ENCODE results near the gene AKAP13. TPM values are rescaled to one million over a fixed set of nuclear protein-coding genes. Genes with fewer than 3 reads are reported as not detected.

AKAP13 gene
- total and polyA plus RNA-seq, 2 of the 8 experiments (the other 6 are each of a cell fraction or from before 2014, with no cell fraction given): 14.0 to 46.2 TPM

DNA sequence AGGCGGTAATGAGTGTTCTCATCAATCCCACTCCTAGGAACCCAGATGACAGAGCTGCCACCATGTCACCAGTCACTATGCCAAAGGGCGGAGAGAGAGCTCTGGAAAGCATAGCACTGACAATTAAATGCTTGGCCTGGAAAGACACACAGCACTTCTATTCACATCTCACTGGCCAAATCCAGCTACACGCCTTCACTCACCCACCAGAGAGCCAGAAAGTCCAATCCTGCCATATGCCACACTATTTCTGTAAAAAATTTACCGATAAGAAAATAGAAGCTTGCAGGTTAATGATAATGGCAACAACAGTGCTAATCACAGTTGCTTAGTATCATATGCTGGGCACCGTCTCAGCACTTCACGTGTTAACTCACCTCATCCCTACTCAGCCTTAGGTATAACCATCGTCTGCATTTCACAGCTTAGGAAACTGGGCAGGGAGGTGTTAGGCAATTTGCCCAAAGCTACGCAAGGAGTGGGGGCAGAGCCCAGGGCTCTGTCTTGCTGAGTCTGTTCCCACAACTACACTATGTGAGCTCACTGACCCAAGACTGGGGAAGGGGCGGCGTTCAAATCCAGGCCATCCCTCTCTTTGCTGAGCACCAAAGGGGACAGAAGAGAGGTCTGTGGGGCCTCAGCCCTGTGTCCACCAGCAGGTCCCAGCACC lies 397.8 kb downstream of the AKAP13 start:
- no peak overlapping the region for H2AK5ac ChIP-seq (ENCODE audit: low read depth, low read length)
- POLR2A ChIA-PET (ENCODE audit: partially characterized antibody): interaction anchor here (0.9 to 2.2 kb wide), 2 partner anchors 15 to 16 kb away, joined by 3 to 5 read pairs; no protein-coding TSS in a partner anchor
- no peak overlapping the region for H2BK120ac ChIP-seq (replicated peaks; ENCODE audit: low read depth, low read length)
- no peak overlapping the region for H3K4me3 ChIP-seq (ENCODE audit: extremely low read depth in 1 of 4, insufficient read depth in 2 of 4, low read depth in 3 of 4, low read length in 4 of 4)
- no peak overlapping the region for H3K9ac ChIP-seq (replicated peaks in 1 of 4; ENCODE audit: extremely low read depth in 1 of 4, low read depth in 3 of 4, low read length in 3 of 4)
- no peak overlapping the region for H3K27ac ChIP-seq (ENCODE audit: low read depth, low read length)
- H2BK12ac ChIP-seq (ENCODE audit: low read depth, low read length): no peak overlapping the region
- WGBS, 2 experiments (ENCODE audit: extremely low coverage in 1 of 2, insufficient coverage in 1 of 2, insufficient read length in 1 of 2, insufficient replicate concordance in 2 of 2, low coverage in 1 of 2, low lambda C conversion rate in 2 of 2, missing lambda C conversion rate in 1 of 2): 87% methylated on average over 10 of the region's 10 CpGs; no CpG with 5 or more reads in 1 of the 2 experiments
- CTCF ChIA-PET (ENCODE audit: partially characterized antibody): interaction anchor here (0.7 to 3.0 kb wide), 9 partner anchors 8 to 62 kb away, joined by 3 to 16 read pairs (median 4); partner anchors contain the start of gene KLHL25
- no peak overlapping the region for H4K91ac ChIP-seq (replicated peaks; ENCODE audit: insufficient read length, low read length)
- no peak overlapping the region for H2AFZ ChIP-seq (ENCODE audit: low read length)
- no peak overlapping the region for H2BK15ac ChIP-seq (ENCODE audit: low read length)
- no peak overlapping the region for H3K18ac ChIP-seq (ENCODE audit: extremely low read depth, low read length)
- no peak overlapping the region for H3K23ac ChIP-seq (ENCODE audit: insufficient read length)
- no peak overlapping the region for H4K5ac ChIP-seq (ENCODE audit: insufficient read length, low read depth, low read length)
- H3K27me3 ChIP-seq (replicated peaks in 1 of 4; ENCODE audit: control insufficient read depth in 3 of 4, extremely low read depth in 1 of 4, insufficient read depth in 3 of 4, low read length in 3 of 4): no peaks in the 10 kb centered on the region
- H3K14ac ChIP-seq (ENCODE audit: insufficient read length): no peak overlapping the region
- H3K4ac ChIP-seq (replicated peaks; ENCODE audit: insufficient read length, low read depth, low read length): no peak overlapping the region
- H3K4me2 ChIP-seq (ENCODE audit: insufficient read depth in 1 of 2, low read depth in 2 of 2, low read length in 2 of 2): no peak overlapping the region
- peaks cover 48% of the 10 kb centered on the region for H3K79me1 ChIP-seq (ENCODE audit: low read depth, low read length)
- no peak overlapping the region for H2BK20ac ChIP-seq (ENCODE audit: low read length)
- no peaks in the 10 kb centered on the region for H3K36me3 ChIP-seq (ENCODE audit: control insufficient read depth in 2 of 4, insufficient read depth in 4 of 4, low read length in 3 of 4)
- H3K56ac ChIP-seq (replicated peaks; ENCODE audit: insufficient read length, low read depth, low read length): no peak overlapping the region
- no peak overlapping the region; the same call in 1 of the 2 replicates for H2BK5ac ChIP-seq (ENCODE audit: low read depth, low read length)
- peaks cover 0 to under 1% (median 0%) of the 10 kb centered on the region in 4 experiments; a peak in 2 of 7 replicates for H3K4me1 ChIP-seq (replicated peaks in 1 of 4; ENCODE audit: control insufficient read depth in 3 of 4, insufficient read depth in 4 of 4, low read length in 3 of 4)
- no peak overlapping the region for H4K8ac ChIP-seq (ENCODE audit: extremely low read depth, insufficient read depth, low read length)
- no peak for FAIRE-seq
- no peaks in the 10 kb centered on the region for H3K9me3 ChIP-seq (ENCODE audit: insufficient read depth in 2 of 2, low read depth in 1 of 2, low read length in 1 of 2)
- DNase-seq (ENCODE audit: low read depth in 1 of 2, low spot score in 2 of 2): no peak
- no peak for TF ChIP-seq EZH2 (IDR thresholded peaks at IDR 0.05; ENCODE audit: low read depth, low read length, severe bottlenecking)
- TF ChIP-seq CTBP2 (IDR thresholded peaks at IDR 0.05; ENCODE audit: borderline replicate concordance, insufficient read depth, insufficient read length, low read length): no peak
- no peak for TF ChIP-seq USF2 (IDR thresholded peaks at IDR 0.05; ENCODE audit: low read length)
- no peak for TF ChIP-seq PHF8 (conservative IDR thresholded peaks at IDR 0.05; ENCODE audit: low read depth, low read length)
- H3K23me2 ChIP-seq (ENCODE audit: low read depth, low read length): no peaks in the 10 kb centered on the region
- H4K20me1 ChIP-seq (replicated peaks in 1 of 2; ENCODE audit: control insufficient read depth in 1 of 2, insufficient read depth in 2 of 2, low read length in 2 of 2): peaks cover 19 to 27% of the 10 kb centered on the region in 2 experiments
- peaks cover 3 to 90% of the 10 kb centered on the region in 2 experiments; a peak in 3 of 4 replicates for H3K79me2 ChIP-seq (ENCODE audit: control insufficient read depth in 1 of 2, insufficient read depth in 2 of 2, low read length in 2 of 2)

All from H1 (cell line).